GM21515 (cell line): ENCODE data around the gene AQP2.

Source experiments
- ATAC-seq: cut with Tn5 transposase; IDR thresholded peaks from one replicate; pipeline ENCODE4 v1.9.1; 2021; ENCODE audit not compliant: unreplicated experiment

Gene AQP2

DNA sequence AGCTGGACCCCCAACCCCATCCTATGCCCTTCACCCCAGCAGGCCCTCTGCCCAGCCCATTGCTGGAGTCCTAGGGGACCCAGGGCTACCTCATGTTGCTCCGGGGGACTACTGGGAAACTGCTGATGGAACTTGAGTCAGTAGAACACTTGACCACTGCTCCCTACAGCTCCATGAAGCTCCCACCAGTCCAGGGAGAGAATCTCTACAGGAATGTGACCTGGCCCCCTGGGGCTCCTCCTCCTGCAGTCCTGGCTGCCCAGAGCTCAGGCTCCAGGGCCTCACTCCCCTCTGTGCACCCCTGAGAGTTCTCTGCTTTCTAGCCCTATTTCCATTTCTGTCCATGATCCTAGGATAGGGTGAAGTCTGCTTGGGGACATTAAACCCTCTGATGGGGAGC, 10.8 kb upstream of the AQP2 start:
- ATAC-seq = no peak

- ATAC-seq = no peak
Measured at GRCh38 chr12:49941556-49942511, 8.7 kb upstream of the AQP2 start.

DNA sequence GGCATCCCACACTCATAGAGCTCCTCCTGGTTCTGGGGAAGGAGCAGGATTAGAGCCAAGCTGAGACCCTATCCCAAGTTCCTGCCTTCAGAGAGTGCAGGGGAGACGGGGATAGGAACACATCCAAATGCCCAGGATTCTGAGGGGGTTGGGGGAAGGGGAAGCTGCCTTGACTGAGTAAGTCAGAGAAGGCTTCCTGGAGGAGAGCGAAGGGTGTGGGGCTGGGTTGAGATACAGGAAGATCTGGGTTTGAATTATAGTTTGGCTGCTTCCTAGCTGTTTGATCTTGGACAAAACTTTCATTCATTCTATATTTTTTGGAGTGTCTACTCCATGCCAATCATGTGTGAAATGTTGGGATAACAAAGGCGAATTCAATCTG, 8.0 kb upstream of the AQP2 start:
- ATAC-seq = no peak

DNA sequence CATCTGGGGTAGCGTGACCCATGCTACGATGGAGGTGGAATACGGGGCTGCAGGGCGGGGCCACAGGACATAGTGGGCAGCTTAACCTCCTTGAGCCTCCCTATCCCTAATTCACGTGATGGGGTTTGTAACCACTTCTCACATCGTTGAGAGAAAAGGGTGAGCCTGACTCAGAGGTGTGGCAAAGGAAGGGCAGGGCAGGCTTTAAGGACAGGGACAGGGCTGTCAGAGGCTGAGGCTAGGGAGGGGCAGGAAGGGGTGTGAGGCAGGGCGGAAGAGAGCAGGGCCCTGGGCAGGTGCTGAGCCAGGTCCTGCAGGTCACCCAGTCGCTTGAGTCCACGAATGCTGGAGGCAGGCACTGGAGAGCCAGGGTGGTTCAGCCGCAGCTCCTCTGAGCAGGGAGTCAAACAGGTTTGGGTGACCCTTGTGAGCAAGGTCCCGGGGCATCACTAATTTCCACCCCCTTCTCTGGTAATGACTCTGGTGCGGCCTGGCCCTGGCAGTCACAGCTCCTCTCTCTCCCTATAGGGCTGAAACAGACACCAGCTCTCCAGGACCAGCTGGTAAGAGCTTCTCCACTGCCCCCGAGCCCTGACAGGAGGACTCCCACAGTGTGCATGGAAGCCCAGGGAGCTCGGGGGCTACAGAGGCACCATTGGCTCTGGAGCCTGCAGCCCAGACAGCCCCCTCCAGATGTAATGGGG, 7.5 kb upstream of the AQP2 start:
- no peak for ATAC-seq

GRCh38 chr12:49943625-49943960, 6.9 kb upstream of the AQP2 start:
- no peak for ATAC-seq

- ATAC-seq = no peak
Measured at GRCh38 chr12:49944046-49944445, 6.5 kb upstream of the AQP2 start.

DNA sequence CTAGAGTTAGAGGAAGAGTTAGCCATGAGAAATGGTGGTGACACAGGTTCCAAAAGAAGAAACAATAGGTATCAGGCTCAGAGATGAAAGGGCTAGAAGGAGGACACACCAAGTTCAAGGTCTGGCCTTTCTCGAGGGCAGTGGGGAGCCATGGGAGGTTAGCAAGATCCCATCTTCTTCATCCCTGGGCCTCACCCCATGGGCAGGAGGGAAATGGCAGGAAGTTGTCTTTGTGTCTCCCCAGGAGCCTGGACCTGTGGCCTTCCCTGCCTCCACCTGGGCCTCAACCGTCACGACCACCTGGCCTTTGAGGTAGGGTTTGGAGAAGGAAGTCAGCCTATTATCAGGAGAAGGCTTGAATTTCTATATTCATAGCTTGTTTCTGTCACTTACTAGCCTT, 5.8 kb upstream of the AQP2 start:
- ATAC-seq = no peak

GRCh38 chr12:49945394-49946080, 5.0 kb upstream of the AQP2 start:
- ATAC-seq = peak; percentile 79

- no peak for ATAC-seq
Measured at GRCh38 chr12:49946086-49946485, 4.5 kb upstream of the AQP2 start.

DNA sequence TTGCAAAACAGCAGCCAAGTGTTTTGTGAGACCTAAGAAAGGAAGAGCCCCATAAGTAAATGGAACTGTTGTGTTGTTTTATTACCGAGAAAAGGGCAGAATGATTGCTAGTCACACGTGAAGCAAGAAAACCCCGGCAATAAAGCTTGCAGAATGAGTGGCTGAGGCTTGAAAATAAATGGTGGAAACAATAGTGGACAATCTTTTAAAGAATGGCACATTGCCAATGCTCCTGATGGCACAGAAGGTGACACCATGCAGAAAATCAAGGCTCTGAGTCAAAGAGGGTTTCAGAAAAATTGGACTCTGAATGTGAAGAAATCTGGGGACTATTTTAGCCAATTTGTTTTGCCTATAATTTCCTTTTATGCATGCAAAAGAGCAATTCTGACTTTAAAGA, 4.0 kb upstream of the AQP2 start:
- no peak for ATAC-seq

DNA sequence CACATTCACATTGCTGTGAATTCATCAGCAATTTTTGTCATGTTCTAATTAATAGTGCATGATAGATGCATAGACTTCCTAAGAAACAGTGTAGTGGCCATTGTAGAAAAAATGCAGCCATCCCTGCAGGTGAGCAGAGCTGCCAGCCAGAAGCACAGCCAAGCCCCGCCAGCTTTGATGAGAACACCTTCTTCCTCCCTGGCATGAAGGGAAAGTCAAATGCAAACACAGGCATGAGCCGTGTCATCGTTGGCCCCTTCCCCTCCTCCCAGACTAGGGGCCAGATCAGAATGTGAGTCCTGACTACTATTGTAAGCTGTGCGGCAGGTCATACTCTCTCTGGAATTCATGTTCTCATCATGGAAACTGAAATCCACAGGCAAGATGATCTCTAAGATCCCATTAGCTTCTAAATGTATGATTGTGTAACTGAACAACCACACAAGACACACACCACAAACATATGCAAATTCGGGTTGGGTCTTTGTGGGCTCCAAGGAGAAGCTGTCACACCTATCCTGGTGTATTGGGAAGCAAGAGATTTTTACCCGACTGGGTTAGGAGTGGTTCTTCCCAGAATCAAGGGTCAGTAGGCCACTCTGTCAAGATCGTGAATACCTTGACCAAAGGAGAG, 2.8 kb upstream of the AQP2 start:
- no peak for ATAC-seq

- ATAC-seq = no peak
Measured at GRCh38 chr12:49948866-49949845, 1.4 kb upstream of the AQP2 start.

GRCh38 chr12:49949866-49950265, 671 bp upstream of the AQP2 start:
- no peak for ATAC-seq

GRCh38 chr12:49951411-49952240, 1.1 kb downstream of the AQP2 start:
- no peak for ATAC-seq

DNA sequence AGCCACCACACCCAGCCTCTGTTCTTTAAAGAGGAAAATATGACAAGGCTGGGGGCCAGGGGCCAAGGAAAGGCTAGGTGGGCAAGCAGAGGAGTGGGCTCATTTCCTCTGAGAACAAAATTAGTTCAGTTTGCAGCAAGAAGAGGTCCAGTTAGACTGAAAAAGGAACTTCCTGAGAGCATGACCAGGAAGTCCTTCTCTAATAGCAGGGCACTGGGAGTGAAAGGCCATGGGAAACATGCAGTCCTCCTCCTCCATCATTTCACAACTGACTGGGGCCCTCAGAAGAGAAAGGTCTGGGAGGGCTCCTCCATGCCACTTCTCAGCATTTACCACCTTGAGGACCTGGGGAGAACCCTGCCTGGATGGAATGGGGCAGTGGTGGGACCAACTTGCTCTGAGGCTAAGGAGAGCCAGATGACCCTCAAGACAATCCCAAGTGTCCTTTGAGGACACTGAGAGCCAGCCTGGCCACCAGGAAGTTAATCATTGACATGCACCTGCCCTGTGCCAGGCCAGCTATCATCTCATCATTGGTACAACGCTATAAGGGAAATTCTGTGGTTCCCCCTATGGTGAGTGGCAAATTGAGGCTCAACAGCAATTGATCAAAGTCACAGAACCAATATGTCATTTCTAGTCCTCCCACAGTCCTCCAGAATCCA, 2.0 kb downstream of the AQP2 start:
- ATAC-seq = no peak

- ATAC-seq = no peak
Measured at GRCh38 chr12:49953151-49953550, 2.6 kb downstream of the AQP2 start.

DNA sequence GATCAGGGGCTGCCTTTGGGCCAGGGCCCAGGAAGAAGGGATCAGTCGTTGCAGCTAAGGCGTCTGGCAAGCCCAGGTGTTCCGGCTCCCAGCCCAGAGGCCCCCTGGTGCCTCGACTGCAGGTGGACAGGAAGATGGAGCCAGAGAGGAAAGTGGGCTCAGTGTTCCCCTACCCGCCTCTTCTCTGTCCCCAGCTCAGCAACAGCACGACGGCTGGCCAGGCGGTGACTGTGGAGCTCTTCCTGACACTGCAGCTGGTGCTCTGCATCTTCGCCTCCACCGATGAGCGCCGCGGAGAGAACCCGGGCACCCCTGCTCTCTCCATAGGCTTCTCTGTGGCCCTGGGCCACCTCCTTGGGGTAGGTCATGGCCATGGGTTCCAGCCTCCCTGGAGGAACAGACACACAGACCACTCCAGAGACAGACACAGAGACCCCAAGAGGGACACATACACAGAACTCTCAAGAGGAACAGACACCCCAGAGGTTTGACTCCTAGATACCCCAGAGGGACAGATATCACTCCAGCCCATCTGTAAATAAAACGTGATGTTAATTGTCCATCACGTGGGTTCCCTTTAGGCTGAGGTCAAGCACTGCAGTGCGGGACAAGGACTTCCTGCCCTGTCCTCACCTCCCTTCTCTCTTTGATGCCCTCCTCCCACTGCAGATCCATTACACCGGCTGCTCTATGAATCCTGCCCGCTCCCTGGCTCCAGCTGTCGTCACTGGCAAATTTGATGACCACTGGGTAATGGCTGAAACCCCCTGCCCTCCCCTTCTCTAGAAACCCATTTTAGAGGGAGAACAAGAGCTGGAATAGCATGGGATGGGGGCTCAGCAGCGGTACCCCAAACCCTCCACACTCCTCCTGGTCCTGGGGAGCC, 3.7 kb downstream of the AQP2 start:
- ATAC-seq = no peak
